Progenitor cell of endocrine pancreas (in vitro differentiated cells): ENCODE results near the gene THOP1. TPM values are rescaled to one million over a fixed set of nuclear protein-coding genes. Genes with fewer than 3 reads are reported as not detected.
A peak's percentile ranks its signal among the peaks of the same experiment; 100 is the strongest.
"Not testable (repeated sequence)": the region's sequence is repeated elsewhere in the genome, so short reads cannot be mapped to it uniquely, and the experiment has no call there.

Source experiments
- DNase-seq: peaks from one replicate; pipeline ENCODE4 v3.0.0; 2021; ENCODE audit warnings: low spot score; ENCODE audit not compliant: unreplicated experiment
- H3K27ac Mint-ChIP-seq: 2 replicates; pipeline ENCODE4 v1.8.0; 2021; ENCODE audit warnings: mild to moderate bottlenecking, moderate library complexity, mixed read lengths
- H3K27me3 Mint-ChIP-seq: 2 replicates; pipeline ENCODE4 v1.8.0; 2021; ENCODE audit warnings: mixed read lengths
- H3K36me3 Mint-ChIP-seq: 2 replicates; pipeline ENCODE4 v1.8.0; 2022; ENCODE audit warnings: mixed read lengths; ENCODE audit not compliant: insufficient read depth
- H3K4me1 Mint-ChIP-seq: 2 replicates; pipeline ENCODE4 v1.8.0; 2021; ENCODE audit warnings: low read depth, mixed read lengths
- H3K4me3 Mint-ChIP-seq: 2 replicates; pipeline ENCODE4 v1.8.0; 2021; ENCODE audit warnings: low read depth, mild to moderate bottlenecking, moderate library complexity, mixed read lengths
- H3K9me3 Mint-ChIP-seq: 2 replicates; pipeline ENCODE4 v1.8.0; 2021; ENCODE audit warnings: low read depth, mixed read lengths
- total RNA-seq: library from RNA; stranded (reverse); gene quantifications from 2 replicates; pipeline ENCODE4 v1.2.1, GENCODE V29; 2021
- TF ChIP-seq, protein P1 (sequence below): fragments of 200-600 bp; sonication (generic); IDR thresholded peaks from one replicate; pipeline ENCODE4 v1.5.0; 2021; ENCODE audit warnings: antibody characterized with exemption, mild to moderate bottlenecking; ENCODE audit not compliant: unreplicated experiment

Gene THOP1
- total RNA-seq, 1 donor from 2014 or later = 108 TPM

DNA sequence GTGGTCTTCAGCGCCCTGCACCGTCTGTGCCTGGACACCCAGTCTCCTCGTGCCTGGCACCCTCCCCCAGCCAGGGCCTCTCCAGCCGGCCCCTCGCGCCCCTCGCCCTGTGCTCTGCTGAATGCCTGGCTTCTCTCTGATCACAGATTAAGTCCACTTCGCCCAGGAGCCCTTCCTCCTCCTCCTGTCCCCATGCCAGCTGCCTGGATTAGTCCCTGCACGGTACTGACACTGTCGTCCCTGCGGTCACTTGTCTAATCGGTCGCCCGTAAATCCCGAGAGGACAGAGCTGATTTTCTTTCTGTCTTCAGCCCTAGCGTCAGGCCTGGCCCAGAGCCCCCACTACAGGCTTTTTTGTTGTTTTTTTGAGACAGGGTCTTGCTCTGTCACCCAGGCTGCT lies 6.6 kb downstream of the THOP1 start:
- Mint-ChIP-seq H3K4me3 (no peak overlapping the region), H3K36me3 (peaks cover 14% of the 10 kb centered on the region), H3K9me3 (no peaks in the 10 kb centered on the region), H3K4me1 (peaks cover 4% of the 10 kb centered on the region), H3K27ac (peak overlapping the region; percentile 62), H3K27me3 (no peaks in the 10 kb centered on the region)
- TF ChIP-seq, protein P1, sequence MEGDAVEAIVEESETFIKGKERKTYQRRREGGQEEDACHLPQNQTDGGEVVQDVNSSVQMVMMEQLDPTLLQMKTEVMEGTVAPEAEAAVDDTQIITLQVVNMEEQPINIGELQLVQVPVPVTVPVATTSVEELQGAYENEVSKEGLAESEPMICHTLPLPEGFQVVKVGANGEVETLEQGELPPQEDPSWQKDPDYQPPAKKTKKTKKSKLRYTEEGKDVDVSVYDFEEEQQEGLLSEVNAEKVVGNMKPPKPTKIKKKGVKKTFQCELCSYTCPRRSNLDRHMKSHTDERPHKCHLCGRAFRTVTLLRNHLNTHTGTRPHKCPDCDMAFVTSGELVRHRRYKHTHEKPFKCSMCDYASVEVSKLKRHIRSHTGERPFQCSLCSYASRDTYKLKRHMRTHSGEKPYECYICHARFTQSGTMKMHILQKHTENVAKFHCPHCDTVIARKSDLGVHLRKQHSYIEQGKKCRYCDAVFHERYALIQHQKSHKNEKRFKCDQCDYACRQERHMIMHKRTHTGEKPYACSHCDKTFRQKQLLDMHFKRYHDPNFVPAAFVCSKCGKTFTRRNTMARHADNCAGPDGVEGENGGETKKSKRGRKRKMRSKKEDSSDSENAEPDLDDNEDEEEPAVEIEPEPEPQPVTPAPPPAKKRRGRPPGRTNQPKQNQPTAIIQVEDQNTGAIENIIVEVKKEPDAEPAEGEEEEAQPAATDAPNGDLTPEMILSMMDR = no peak
- no peak for DNase-seq

DNA sequence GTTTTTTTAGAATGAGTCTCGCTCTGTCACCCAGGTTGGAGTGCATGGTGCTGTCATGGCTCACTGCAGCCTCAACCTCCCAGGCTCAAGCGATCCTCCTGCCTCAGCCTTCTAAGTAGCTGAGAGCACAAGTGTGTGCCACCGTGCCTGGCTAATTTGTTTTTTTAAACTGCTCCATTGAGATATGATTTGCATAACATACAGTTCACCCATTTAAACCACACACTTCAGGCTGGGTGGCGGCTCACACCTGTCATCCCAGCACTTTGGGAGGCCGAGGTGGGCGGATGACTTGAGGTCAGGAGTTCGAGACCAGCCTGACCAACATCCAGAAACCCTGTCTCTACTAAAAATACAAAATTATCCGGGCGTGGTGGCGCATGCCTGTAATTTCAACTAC lies 7.4 kb downstream of the THOP1 start:
- H3K27me3 Mint-ChIP-seq, DNase-seq, H3K4me1 Mint-ChIP-seq, H3K4me3 Mint-ChIP-seq, H3K9me3 Mint-ChIP-seq, H3K27ac Mint-ChIP-seq: not testable (repeated sequence)
- H3K36me3 Mint-ChIP-seq = peaks cover 16% of the 10 kb centered on the region

DNA sequence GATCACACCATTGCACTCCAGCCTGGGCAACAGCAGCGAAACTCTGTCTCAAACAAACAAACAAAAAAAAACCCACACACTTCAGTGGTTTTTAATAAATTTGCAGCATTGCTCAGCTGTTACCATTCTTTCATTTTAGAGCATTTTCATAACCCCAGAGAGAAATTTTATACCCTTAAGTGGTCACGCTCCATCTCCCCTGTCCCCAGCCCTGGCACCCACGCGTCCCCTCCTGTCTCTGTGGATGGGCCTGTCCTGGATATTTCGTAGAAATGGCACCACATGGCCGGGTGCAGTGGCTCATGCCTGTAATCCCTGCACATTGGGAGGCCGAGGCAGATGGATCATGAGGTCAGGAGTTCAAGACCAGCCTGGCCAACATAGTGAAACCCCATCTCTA lies 7.8 kb downstream of the THOP1 start:
- Mint-ChIP-seq H3K4me3 (no peak overlapping the region), H3K36me3 (peaks cover 16% of the 10 kb centered on the region), H3K27ac (no peak overlapping the region), H3K4me1 (no peaks in the 10 kb centered on the region), H3K27me3 (no peaks in the 10 kb centered on the region), H3K9me3 (no peaks in the 10 kb centered on the region)
- no peak for DNase-seq
- TF ChIP-seq, protein P1 = no peak

DNA sequence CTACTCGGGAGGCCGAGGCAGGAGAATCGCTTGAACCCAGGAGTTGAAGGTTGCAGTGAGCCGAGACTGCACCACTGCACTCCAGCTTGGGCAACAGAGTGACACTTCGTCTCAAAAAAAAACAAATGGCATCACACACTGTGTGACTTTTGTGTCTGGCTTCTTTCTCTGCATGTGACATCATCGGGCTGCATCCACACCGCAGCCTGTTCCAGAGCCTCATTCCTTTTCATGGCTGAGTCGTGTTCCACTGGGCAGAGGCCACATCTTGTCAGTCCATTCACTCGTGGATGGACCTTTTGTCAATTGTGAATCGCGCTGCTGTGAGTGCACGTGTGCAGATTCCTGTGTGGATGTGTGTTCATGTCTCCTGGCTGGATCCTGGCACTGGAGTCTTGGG lies 8.3 kb downstream of the THOP1 start:
- no peak overlapping the region for H3K4me3 Mint-ChIP-seq
- no peak overlapping the region for H3K27ac Mint-ChIP-seq
- H3K36me3 Mint-ChIP-seq = peaks cover 16% of the 10 kb centered on the region
- TF ChIP-seq, protein P1 = no peak
- H3K4me1 Mint-ChIP-seq = no peaks in the 10 kb centered on the region
- no peaks in the 10 kb centered on the region for H3K27me3 Mint-ChIP-seq
- no peak for DNase-seq
- no peaks in the 10 kb centered on the region for H3K9me3 Mint-ChIP-seq

DNA sequence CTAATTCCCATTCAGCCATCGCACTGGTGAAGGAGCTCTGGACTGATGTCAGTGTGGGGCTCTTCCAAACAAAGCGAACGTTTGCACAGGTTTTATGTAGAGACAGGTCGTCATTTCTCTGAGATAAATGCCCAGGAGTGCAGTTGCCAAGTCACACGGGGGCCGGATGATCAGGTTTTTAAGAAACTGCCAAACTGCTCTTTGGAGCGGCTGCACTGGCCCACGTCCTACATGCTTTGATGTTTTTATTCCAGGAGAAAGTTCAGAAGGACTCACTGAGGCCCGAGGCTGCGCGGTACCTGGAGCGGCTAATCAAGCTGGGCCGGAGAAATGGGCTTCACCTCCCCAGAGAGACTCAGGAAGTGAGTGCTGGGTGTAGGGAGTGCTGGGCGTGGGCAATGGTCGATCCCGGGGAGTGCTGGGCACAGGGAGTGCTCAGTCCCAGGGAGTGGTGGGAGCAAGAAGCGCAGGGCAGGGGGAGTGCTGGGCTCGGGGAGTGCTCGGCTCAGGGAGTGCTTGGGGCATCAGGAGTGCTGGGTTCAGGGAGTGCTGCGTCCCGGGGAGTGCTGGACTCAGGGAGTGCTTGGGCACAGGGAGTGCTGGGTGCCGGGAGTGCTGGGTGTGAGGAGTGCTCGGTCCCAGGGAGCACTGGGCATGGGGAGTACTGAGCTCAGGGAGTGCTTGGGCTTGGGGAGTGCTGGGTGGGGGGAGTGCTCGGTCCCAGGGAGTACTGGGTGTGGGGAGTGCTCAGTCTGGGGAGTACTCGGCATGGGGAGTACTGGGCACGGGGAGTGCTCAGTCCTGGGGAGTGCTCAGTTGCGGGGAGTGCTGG lies 10.7 kb downstream of the THOP1 start:
- no peaks in the 10 kb centered on the region for H3K4me1 Mint-ChIP-seq
- DNase-seq = no peak
- no peak overlapping the region for H3K4me3 Mint-ChIP-seq
- H3K27me3 Mint-ChIP-seq = no peaks in the 10 kb centered on the region
- H3K27ac Mint-ChIP-seq = peak overlapping the region; percentile 29
- no peaks in the 10 kb centered on the region for H3K9me3 Mint-ChIP-seq
- TF ChIP-seq, protein P1 = no peak
- peaks cover 16% of the 10 kb centered on the region for H3K36me3 Mint-ChIP-seq
